ENCODE measurements around the gene CHRM4. TPM values are rescaled to one million over a fixed set of nuclear protein-coding genes. Genes with fewer than 3 reads are reported as not detected.

The CHRM4 gene
- total RNA-seq, 1 donor from 2014 or later, result not detected

- intact Hi-C loops (cut with DNase I), result no loop called here
- ATAC-seq (no peak), DNase-seq (no peak)
- Histone ChIP-seq H3K36me3 (no peaks in the 10 kb centered on the region), H3K4me3 (no peak overlapping the region), H3K4me1 (peaks cover 68% of the 10 kb centered on the region), H3K27me3 (ENCODE audit: low read depth) (peaks cover 28% of the 10 kb centered on the region), H3K27ac (no peak overlapping the region), H3K9me3 (no peaks in the 10 kb centered on the region)
- no peak for TF ChIP-seq CTCF (IDR thresholded peaks at IDR 0.05)
These were observed 55.5 kb downstream of the CHRM4 start for GRCh38 chr11:46335890-46336562.

- ATAC-seq (no peak), DNase-seq (no peak)
- no peak overlapping the region for H3K27ac ChIP-seq
- H3K9me3 ChIP-seq, result no peaks in the 10 kb centered on the region
- no peak for TF ChIP-seq CTCF (IDR thresholded peaks at IDR 0.05)
- no peaks in the 10 kb centered on the region for H3K36me3 ChIP-seq
- intact Hi-C loops (cut with DNase I), result no loop called here
- H3K4me3 ChIP-seq, result no peak overlapping the region
- peaks cover 33% of the 10 kb centered on the region for H3K27me3 ChIP-seq (ENCODE audit: low read depth)
- H3K4me1 ChIP-seq, result peaks cover 69% of the 10 kb centered on the region
These were observed 56.3 kb downstream of the CHRM4 start for GRCh38 chr11:46335271-46335670.

GRCh38 chr11:46334211-46334610 lies 57.4 kb downstream of the CHRM4 start:
- Histone ChIP-seq H3K4me1 (peaks cover 59% of the 10 kb centered on the region), H3K27me3 (ENCODE audit: low read depth) (peaks cover 41% of the 10 kb centered on the region), H3K27ac (no peak overlapping the region), H3K9me3 (no peaks in the 10 kb centered on the region), H3K36me3 (no peaks in the 10 kb centered on the region), H3K4me3 (no peak overlapping the region)
- intact Hi-C loops (cut with DNase I), result no loop called here
- ATAC-seq, result no peak
- no peak for TF ChIP-seq CTCF (IDR thresholded peaks at IDR 0.05)
- no peak for DNase-seq

Small RNAs within 50 kb of the gene (microRNA-seq; reads per million reads assigned to microRNA genes)
- gene MIR4688 (ENCODE audit: borderline number of aligned reads), result not detected

Other genes with a start within 250 kb of the CHRM4 start
- gene CREB3L1, start 114.1 kb downstream of the CHRM4 start, total RNA-seq, result 40.5 TPM
- 55.3 TPM for gene DGKZ, start 44.3 kb downstream of the CHRM4 start, total RNA-seq
- 26.1 TPM for gene MDK, start 10.1 kb downstream of the CHRM4 start, total RNA-seq
- 39.9 TPM for gene AMBRA1, start 202.2 kb upstream of the CHRM4 start, total RNA-seq
- 6.3 TPM for gene HARBI1, start 225.5 kb upstream of the CHRM4 start, total RNA-seq
- gene ATG13, start 225.8 kb upstream of the CHRM4 start, total RNA-seq, result 54.4 TPM

Data from lower lobe of right lung (tissue), 2 donors.